ENCODE data around the gene CBLB.

Gene CBLB

DNA sequence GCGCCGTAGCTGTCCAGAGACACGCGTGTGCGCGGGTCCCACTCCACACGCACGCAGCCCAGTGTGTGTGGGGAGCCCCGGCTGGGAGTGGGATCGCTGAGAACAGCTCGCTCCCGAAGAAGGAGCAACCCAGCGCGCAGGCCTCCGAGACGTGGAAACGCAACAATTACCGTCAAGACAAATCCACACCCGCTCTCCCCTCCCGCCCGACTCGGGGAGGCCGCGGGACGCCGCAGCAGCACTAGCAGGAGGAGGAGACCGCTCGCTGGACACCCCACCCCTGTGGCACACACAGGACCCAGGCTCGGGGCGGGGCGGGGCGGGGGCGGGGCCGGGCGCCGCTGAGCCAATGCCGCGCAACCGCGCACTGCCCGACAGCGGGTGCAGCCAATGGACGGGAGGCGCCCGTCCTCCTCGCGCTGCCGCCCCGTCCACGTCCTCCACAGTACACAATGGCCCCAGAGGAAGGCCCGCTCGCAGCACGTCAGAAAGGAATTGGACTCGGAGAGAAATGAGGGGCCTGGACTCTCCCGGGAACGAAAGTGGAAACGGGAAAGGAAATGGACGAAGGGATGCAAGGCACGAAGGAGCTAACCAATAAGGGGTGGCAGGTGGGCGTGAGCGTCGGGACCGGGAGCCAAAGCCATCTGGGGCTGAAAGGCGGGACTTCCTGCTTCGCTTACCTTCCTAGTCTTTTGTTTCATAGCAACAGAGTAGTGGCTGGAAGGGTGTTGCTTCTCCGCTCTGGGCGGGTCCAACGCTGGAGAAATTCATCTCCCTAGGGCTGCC, at the start of gene CBLB:
Gene CBLB, minus strand, starts transcription at position 271 of the 789 bp plus-strand sequence. CDS start 1,435 bp downstream, outside the sequence.
- DNase-seq, result peak; percentile 88

- no peak for DNase-seq
Observed at GRCh38 chr3:105916767-105917166, 48.0 kb upstream of the CBLB start.

GRCh38 chr3:105915524-105915923, 46.7 kb upstream of the CBLB start:
- no peak for DNase-seq

DNA sequence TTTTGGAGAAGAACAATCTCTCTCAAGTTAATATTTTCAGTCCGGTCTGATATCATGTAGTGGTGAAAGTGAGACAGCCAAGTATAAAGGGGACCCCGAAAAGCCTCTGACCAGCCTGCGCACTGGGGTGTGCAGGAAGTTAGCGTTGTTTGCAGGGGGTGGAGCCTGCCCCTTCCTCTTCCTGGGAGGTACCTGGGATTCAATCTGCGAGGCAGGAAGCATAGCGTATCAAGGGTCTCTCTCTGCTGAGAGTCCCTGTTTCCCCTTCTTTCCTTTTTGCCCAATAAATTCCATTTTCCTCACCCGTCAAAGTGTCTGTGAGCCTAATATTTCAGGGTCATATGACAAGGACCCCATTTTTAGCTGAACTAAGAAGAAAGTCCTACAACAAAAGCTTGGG, 44.8 kb upstream of the CBLB start:
- DNase-seq, result no peak

GRCh38 chr3:105912891-105913290, 44.1 kb upstream of the CBLB start:
- DNase-seq, result no peak

- DNase-seq, result no peak
Observed at GRCh38 chr3:105911496-105911895, 42.7 kb upstream of the CBLB start.

GRCh38 chr3:105907777-105908176, 39.0 kb upstream of the CBLB start:
- no peak for DNase-seq

GRCh38 chr3:105906836-105907235, 38.0 kb upstream of the CBLB start:
- DNase-seq, result no peak

DNA sequence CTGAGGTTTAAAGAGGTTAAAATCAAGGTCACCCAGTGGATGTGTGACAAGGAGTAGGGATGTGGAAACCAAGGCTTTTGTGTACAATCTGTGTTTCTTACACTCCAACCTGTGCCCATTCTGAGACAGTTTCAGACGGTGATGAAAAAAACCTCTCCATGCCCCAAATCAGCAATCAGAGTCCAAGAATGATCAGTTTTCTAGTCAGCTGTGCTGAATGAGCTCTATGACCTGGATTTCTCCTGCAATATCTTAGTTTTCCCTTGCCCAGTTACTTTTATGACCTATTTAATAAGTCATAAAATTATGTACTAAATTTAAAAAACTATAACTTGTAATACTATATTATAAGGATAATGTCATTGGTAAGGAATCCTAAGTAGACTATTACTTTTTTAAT, 37.5 kb upstream of the CBLB start:
- no peak for DNase-seq

- DNase-seq, result no peak
Observed at GRCh38 chr3:105905328-105905727, 36.5 kb upstream of the CBLB start.

DNA sequence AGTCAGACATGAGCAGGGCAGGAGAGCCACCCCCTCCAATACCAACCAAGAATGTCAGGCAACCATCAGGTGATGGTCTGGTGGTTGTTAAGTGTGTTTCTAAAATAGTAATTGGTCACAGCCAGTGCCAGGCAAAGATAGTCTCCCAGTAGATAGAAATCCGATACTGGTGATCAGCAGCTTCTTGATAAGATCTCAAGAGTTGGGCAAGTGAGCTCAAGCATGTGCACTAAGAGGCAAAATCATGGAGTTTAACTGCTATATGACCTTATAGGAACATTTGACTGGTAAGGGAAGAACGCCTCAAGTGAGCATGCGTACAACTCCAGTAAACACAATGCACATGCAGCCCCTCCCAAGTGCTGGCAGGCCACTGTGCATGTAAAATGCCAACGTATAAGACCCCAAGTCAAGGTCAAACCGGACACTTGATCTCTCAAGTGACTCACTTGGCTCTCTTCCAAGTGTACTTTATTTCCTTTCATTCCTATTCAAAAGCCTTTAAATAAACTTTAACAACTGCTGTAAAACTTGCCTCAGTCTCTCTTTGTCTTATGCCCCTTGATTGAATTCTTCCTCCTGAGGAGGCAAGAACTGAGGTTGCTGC, 36.0 kb upstream of the CBLB start:
- DNase-seq, result no peak

DNA sequence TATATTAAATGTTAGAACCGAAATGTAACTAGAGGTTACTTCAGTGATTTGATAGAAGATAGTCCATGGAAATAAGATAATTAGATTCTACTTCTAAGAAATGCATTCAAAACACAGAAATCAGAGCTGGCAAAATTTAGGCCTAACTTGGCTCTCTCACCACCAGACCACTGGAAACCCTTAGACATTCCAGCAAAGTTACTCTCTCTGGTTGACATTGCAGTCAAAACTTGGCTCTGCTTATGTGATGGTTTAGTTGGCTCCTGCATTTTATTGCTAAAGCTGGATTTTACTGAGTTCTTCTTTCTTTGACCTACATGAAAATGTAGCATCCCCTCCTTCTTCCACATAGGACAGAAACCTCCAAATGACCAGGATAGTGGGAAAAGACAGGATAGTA, 35.4 kb upstream of the CBLB start:
- no peak for DNase-seq

GRCh38 chr3:105899516-105899915, 30.7 kb upstream of the CBLB start:
- no peak for DNase-seq

DNA sequence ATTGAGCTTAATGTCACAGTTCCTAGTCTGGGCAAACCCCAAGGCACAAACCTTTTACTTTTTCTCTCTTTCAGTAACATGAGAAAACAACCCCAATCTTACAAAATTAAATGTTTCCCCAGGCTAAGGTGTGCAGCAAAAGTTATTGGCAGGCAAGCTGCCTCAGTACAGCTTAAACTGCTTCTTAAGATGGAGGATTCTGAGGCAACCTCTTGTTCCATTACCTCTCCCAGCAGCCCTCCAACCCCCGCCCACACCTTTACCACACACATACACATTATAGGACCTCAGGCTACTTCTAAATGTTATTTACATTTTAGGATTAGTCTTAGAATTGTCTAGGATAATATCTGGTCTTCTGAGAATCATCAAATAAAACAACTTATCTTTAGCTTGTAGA, 22.3 kb upstream of the CBLB start:
- no peak for DNase-seq

DNA sequence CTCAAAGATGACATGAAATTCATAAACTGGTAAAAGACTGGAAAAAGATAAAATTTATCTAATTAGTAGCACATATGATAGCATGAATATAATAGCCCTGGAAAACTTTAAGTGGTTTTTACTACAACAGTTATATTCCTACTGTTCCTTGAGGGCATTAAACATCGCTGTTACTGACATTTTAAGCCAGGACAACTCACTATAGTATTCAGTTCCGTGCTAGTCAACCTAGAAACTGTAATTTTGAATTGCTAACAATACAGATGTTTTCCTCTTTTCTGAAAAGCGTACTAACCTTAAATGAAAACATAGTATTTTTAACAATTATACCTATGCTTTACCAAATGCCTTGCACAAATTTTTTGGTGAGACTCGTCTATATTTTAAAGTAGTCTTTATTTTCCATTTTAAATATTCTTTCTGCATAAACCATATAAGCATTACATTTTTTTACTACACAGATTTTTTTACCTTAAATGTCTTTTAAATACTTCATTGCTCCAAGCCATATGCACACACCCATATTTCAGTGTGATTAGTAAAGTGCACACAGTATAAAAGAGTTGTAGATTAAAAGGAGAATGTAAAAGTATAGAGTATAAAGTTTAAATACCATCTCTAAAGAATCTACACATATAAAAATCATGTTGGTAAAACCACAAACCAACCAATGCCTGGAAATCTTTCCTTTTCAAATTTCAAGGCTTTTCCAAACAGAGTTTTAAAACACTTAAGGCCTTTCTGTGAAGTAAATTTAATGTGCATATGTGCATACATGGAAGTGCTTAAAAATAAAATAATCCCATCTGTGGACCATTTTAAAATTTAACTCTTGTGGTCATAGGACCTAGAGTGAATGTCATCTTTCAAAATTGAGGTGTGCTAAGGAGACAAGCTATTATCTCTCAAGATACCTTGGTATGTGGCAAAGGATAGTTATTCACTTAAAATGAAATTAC, 20.1 kb upstream of the CBLB start:
- DNase-seq, result no peak

GRCh38 chr3:105885256-105885655, 16.4 kb upstream of the CBLB start:
- no peak for DNase-seq

- DNase-seq, result no peak
Observed at GRCh38 chr3:105883798-105884377, 15.1 kb upstream of the CBLB start.

DNA sequence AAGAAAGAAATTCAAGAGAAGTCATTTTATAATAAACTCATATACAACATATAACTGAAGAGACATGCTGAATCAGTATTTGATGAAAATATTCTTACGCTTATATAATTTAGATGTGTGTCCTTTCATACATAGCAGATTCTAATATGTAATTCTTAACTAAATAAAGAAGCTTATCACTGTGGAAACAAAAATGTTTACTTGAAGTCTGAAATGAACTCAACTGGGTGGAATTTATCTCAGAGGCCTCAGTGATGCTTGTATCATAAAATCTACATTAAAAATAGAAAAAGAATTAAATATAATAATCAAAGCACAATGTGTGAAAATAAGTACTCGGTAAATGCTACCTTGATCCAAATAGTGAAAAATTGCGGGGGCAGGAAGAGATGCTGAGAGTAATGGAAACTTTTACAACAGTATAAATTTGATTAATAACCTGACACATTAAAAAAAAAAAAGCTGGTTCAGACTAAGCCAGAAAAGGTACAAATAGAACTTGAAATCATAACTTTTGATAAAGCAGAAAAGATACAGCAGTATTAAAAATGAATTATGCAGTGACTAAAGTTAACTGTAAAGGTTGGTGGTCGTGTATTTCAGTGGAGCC, 12.0 kb upstream of the CBLB start:
- DNase-seq, result no peak

- DNase-seq, result peak; percentile 38
Observed at GRCh38 chr3:105878061-105878460, 9.2 kb upstream of the CBLB start.

DNA sequence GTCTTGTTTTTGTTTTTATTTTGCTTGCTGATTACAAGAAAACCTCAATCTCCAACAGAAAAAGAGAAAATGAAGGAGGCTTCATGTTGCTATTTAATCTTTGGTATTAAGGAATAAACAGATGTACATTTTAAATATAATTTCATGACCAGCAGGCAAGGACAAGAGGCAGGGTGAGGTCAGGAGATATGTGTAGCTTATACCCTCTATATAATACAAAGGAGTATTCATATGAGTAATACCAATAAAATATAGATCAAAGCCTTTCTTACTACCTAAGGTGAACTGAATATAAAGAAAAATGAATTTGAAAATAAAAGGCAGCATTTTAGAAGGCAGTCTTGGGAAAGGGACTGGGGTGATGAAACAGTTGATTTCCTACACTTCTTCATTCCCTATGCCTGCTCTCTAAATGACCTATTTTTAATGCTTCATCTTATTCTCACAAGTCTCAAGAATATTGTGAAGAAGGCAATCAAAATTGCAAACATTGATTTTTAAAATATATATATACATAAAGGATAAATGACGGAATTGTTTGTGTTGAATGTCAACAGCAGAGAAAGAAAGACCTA, 8.6 kb upstream of the CBLB start:
- DNase-seq, result no peak

DNA sequence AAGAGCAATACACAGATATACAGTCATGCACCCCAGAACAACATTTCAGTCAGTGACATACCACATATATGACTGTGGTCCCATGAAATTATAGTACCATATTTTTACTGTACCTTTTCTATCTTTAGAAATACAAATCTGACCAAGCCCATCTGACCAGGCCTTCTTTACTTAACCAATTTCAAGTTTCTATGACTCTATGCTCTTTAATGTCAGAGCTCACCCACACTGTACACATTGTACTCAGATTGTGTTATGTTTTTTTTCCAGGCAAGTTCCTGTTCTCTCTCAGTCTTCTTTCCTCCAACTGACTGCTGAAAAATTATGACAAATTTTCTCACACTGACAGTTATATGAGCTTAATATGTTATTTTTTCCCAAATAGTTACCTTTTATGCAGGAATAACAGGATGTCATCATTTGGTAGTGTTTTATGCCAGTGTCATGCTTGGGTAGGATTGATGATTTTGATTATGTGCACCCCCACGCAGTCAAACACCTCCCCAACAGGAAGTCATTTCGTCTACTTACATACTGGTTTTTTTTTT, 8.0 kb upstream of the CBLB start:
- no peak for DNase-seq

Measured in amniotic stem cell (primary cell).